ENCODE results near the gene LMBR1. TPM values are rescaled to one million over a fixed set of nuclear protein-coding genes. Genes with fewer than 3 reads are reported as not detected.

The LMBR1 gene
- total and polyA plus RNA-seq, 2 donors (not counting 1 experiment from before 2014, with no cell fraction given) = 19.7 to 85.2 TPM

DNA sequence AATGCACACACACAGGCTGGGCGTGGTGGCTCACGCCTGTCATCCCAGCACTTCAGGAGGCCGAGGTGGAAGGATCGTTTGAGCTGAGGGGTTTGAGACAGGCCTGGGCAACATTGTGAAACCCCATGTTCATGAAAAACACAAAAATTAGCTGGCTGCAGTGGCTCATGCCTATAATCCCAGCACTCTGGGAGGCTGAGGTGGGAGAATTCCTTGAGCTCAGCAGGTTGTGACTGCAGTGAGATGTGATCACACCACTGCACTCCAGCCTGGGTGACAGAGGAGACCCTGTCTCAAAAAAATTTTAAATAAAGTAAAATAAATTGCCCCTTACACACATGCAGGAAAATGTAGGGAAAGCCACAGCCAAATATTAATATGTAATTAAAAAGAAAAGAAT lies 208.3 kb downstream of the LMBR1 start:
- Histone ChIP-seq H3K36me3 (replicated peaks in 1 of 2; ENCODE audit: control extremely low read depth in 1 of 2, control insufficient read depth in 1 of 2, extremely low read depth in 1 of 2, insufficient read depth in 2 of 2, low read length in 1 of 2) (peaks cover 0 to 9% of the 10 kb centered on the region in 2 experiments), H2AFZ (ENCODE audit: insufficient read depth, low read depth, low read length, poor library complexity, severe bottlenecking) (no peak overlapping the region), H3K9ac (ENCODE audit: low read length) (no peak overlapping the region), H3K27me3 (replicated peaks in 1 of 4; ENCODE audit: control extremely low read depth in 1 of 4, control insufficient read depth in 3 of 4, insufficient read depth in 4 of 4, low read length in 3 of 4) (no peaks in the 10 kb centered on the region), H3K4me2 (replicated peaks; ENCODE audit: low read depth, low read length, poor library complexity, severe bottlenecking) (no peak overlapping the region), H3K4me3 (ENCODE audit: control extremely low read depth in 1 of 5, extremely low read depth in 1 of 5, insufficient read depth in 1 of 5, low read depth in 2 of 5, low read length in 4 of 5) (no peak overlapping the region), H3K79me2 (ENCODE audit: control insufficient read depth, insufficient read depth, low read length) (no peaks in the 10 kb centered on the region), H3K4me1 (ENCODE audit: control insufficient read depth in 2 of 2, insufficient read depth in 2 of 2, low read length in 2 of 2) (no peaks in the 10 kb centered on the region), H4K20me1 (ENCODE audit: control insufficient read depth, insufficient read depth, low read length, poor library complexity, severe bottlenecking) (no peaks in the 10 kb centered on the region), H3K27ac (ENCODE audit: low read length in 2 of 2) (no peak overlapping the region), H3K9me3 (ENCODE audit: control extremely low read depth in 1 of 3, control insufficient read depth in 2 of 3, insufficient read depth in 1 of 3, low read length in 2 of 3) (no peaks in the 10 kb centered on the region)
- no peaks in the 10 kb centered on the region for H3K9me3 Mint-ChIP-seq (ENCODE audit: insufficient read depth)
- no peak for DNase-seq
- no peaks in the 10 kb centered on the region for H3K4me1 Mint-ChIP-seq
- ChIA-PET POLR2A (no interaction called here), CTCF (no interaction called here)
- no peak for ATAC-seq (ENCODE audit: low read depth)
- intact Hi-C loops (cut with micrococcal nuclease) = no loop called here
- H3K4me3 Mint-ChIP-seq = no peak overlapping the region
- H3K27me3 Mint-ChIP-seq = no peaks in the 10 kb centered on the region
- no peak for TF ChIP-seq CTCF (IDR thresholded peaks at IDR 0.05)
- TF ChIP-seq EZH2 (IDR thresholded peaks at IDR 0.05; ENCODE audit: borderline replicate concordance, insufficient read depth, low read depth, low read length, poor library complexity, severe bottlenecking) = no peak
- H3K27ac Mint-ChIP-seq = no peak overlapping the region
- 94% methylated on average over 4 of the region's 4 CpGs for WGBS (ENCODE audit: insufficient coverage)

- no peaks in the 10 kb centered on the region for H3K9me3 ChIP-seq (ENCODE audit: control extremely low read depth in 1 of 3, control insufficient read depth in 2 of 3, insufficient read depth in 1 of 3, low read length in 2 of 3)
- DNase-seq = no peak
- no peaks in the 10 kb centered on the region for H3K9me3 Mint-ChIP-seq (ENCODE audit: insufficient read depth)
- H3K79me2 ChIP-seq (ENCODE audit: control insufficient read depth, insufficient read depth, low read length) = no peaks in the 10 kb centered on the region
- no peak overlapping the region for H3K4me2 ChIP-seq (replicated peaks; ENCODE audit: low read depth, low read length, poor library complexity, severe bottlenecking)
- H4K20me1 ChIP-seq (ENCODE audit: control insufficient read depth, insufficient read depth, low read length, poor library complexity, severe bottlenecking) = no peaks in the 10 kb centered on the region
- H2AFZ ChIP-seq (ENCODE audit: insufficient read depth, low read depth, low read length, poor library complexity, severe bottlenecking) = no peak overlapping the region
- ATAC-seq (ENCODE audit: low read depth) = no peak
- ChIA-PET CTCF (no interaction called here), POLR2A (no interaction called here)
- no peak overlapping the region for H3K27ac ChIP-seq (ENCODE audit: low read length in 2 of 2)
- WGBS (ENCODE audit: insufficient coverage) = 96% methylated on average over 10 of the region's 10 CpGs
- H3K27ac Mint-ChIP-seq = no peak overlapping the region
- no peak overlapping the region for H3K4me3 Mint-ChIP-seq
- H3K36me3 ChIP-seq (replicated peaks in 1 of 2; ENCODE audit: control extremely low read depth in 1 of 2, control insufficient read depth in 1 of 2, extremely low read depth in 1 of 2, insufficient read depth in 2 of 2, low read length in 1 of 2) = peaks cover 0 to 12% of the 10 kb centered on the region in 2 experiments
- no peaks in the 10 kb centered on the region for H3K4me1 ChIP-seq (ENCODE audit: control insufficient read depth in 2 of 2, insufficient read depth in 2 of 2, low read length in 2 of 2)
- no peak for TF ChIP-seq CTCF (IDR thresholded peaks at IDR 0.05)
- intact Hi-C loops (cut with micrococcal nuclease) = no loop called here
- no peaks in the 10 kb centered on the region for H3K27me3 Mint-ChIP-seq
- no peak overlapping the region for H3K9ac ChIP-seq (ENCODE audit: low read length)
- H3K27me3 ChIP-seq (replicated peaks in 1 of 4; ENCODE audit: control extremely low read depth in 1 of 4, control insufficient read depth in 3 of 4, insufficient read depth in 4 of 4, low read length in 3 of 4) = no peaks in the 10 kb centered on the region
- no peaks in the 10 kb centered on the region for H3K4me1 Mint-ChIP-seq
- H3K4me3 ChIP-seq (ENCODE audit: control extremely low read depth in 1 of 5, extremely low read depth in 1 of 5, insufficient read depth in 1 of 5, low read depth in 2 of 5, low read length in 4 of 5) = no peak overlapping the region
These were observed 208.7 kb downstream of the LMBR1 start for GRCh38 chr7:156684251-156684650.
